Left kidney (tissue), 2 donors: ENCODE measurements around the gene UBALD1. TPM values are rescaled to one million over a fixed set of nuclear protein-coding genes. Genes with fewer than 3 reads are reported as not detected.

Experiments
- DNase-seq: peaks from one replicate; pipeline ENCODE4 v3.0.0-alpha.2; 2013
- polyA plus RNA-seq: library from polyadenylated mRNA; unstranded; fragments of 120-200 nt; gene quantifications from one replicate; pipeline ENCODE4 v1.2.1, GENCODE V29; 2013; ENCODE audit not compliant: insufficient read length

The UBALD1 gene
- polyA plus RNA-seq, 1 donor: 13.3 TPM

GRCh38 chr16:4561596-4561995 lies 53.1 kb downstream of the UBALD1 start:
- DNase-seq: no peak

Other genes with a start within 250 kb of the UBALD1 start
- gene VASN, start 243.0 kb downstream of the UBALD1 start, polyA plus RNA-seq: 30.1 TPM
- gene CORO7, start 198.3 kb downstream of the UBALD1 start, polyA plus RNA-seq: 20.3 TPM
- gene DNAJA3, start 189.0 kb downstream of the UBALD1 start, polyA plus RNA-seq: 39.7 TPM
- gene NMRAL1, start 140.3 kb downstream of the UBALD1 start, polyA plus RNA-seq: 33.7 TPM
- 38.6 TPM for gene HMOX2, start 138.5 kb downstream of the UBALD1 start, polyA plus RNA-seq
- 28.4 TPM for gene CDIP1, start 76.1 kb downstream of the UBALD1 start, polyA plus RNA-seq
- gene C16orf96, start 58.5 kb downstream of the UBALD1 start, polyA plus RNA-seq: 0.33 TPM
- gene MGRN1, start 9.9 kb upstream of the UBALD1 start, polyA plus RNA-seq: 49.1 TPM
- gene NUDT16L1, start 78.7 kb upstream of the UBALD1 start, polyA plus RNA-seq: 32.5 TPM
- 32.4 TPM for gene ANKS3, start 119.4 kb upstream of the UBALD1 start, polyA plus RNA-seq
- 2.2 TPM for gene DNAAF8, start 119.6 kb upstream of the UBALD1 start, polyA plus RNA-seq
- 14.3 TPM for gene ZNF500, start 152.3 kb upstream of the UBALD1 start, polyA plus RNA-seq
- gene SEPTIN12, start 173.5 kb upstream of the UBALD1 start, polyA plus RNA-seq: 0.57 TPM
- gene SMIM22, start 180.5 kb upstream of the UBALD1 start, polyA plus RNA-seq: 5.8 TPM
- 26.3 TPM for gene ROGDI, start 187.7 kb upstream of the UBALD1 start, polyA plus RNA-seq
- 163 TPM for gene GLYR1, start 232.4 kb upstream of the UBALD1 start, polyA plus RNA-seq
- 39.1 TPM for gene UBN1, start 232.6 kb upstream of the UBALD1 start, polyA plus RNA-seq